Fibroblast of lung (primary cell): ENCODE results near the gene CRAMP1. TPM values are rescaled to one million over a fixed set of nuclear protein-coding genes. Genes with fewer than 3 reads are reported as not detected.

ENCODE experiments used
- DNase-seq, 2 donors: peaks; one replicate each; pipeline versions ENCODE4 v3.0.0 to v3.0.0-alpha.2; 2010; ENCODE audit warnings: low read depth in 2 of 2
- H2AFZ ChIP-seq: 2 replicates; pipeline ENCODE4 v1.5.1; 2012; ENCODE audit warnings: low read length, control low read depth, inconsistent platforms
- H3K27ac ChIP-seq: 2 replicates; pipeline ENCODE4 v1.5.1; 2011; ENCODE audit warnings: low read length, control low read depth; ENCODE audit not compliant: insufficient read depth
- H3K27me3 ChIP-seq: 2 replicates; pipeline ENCODE4 v1.5.1; 2011; ENCODE audit warnings: mild to moderate bottlenecking, low read length; ENCODE audit not compliant: control insufficient read depth, insufficient read depth
- H3K36me3 ChIP-seq: 2 replicates; pipeline ENCODE4 v1.5.1; 2011; ENCODE audit warnings: low read length; ENCODE audit not compliant: control insufficient read depth, insufficient read depth
- H3K4me1 ChIP-seq: 2 replicates; pipeline ENCODE4 v1.5.1; 2011; ENCODE audit warnings: low read length; ENCODE audit not compliant: control insufficient read depth, insufficient read depth; ENCODE audit errors: extremely low read depth
- H3K4me2 ChIP-seq: 2 replicates; pipeline ENCODE4 v1.5.1; 2011; ENCODE audit warnings: low read length, control low read depth; ENCODE audit not compliant: insufficient read depth; ENCODE audit errors: extremely low read depth
- H3K4me3 ChIP-seq, 4 experiments: fragments of 200-600 bp in 1 of 4; sonication (generic) in 1 of 4; replicated peaks in 1 of 4; 2 replicates each; pipeline ENCODE4 v1.5.1; 2011 to 2016; ENCODE audit warnings: low read length in 4 of 4, low read depth in 3 of 4, mild to moderate bottlenecking in 3 of 4, control low read depth in 2 of 4, inconsistent platforms in 1 of 4, mixed read lengths in 1 of 4; ENCODE audit not compliant: insufficient read depth in 1 of 4; ENCODE audit errors: control extremely low read depth in 1 of 4
- H3K79me2 ChIP-seq: 2 replicates; pipeline ENCODE4 v1.5.1; 2012; ENCODE audit warnings: mild to moderate bottlenecking, low read length, inconsistent platforms; ENCODE audit not compliant: control insufficient read depth, insufficient read depth
- H3K9ac ChIP-seq: 2 replicates; pipeline ENCODE4 v1.5.1; 2011; ENCODE audit warnings: mild to moderate bottlenecking, low read length, control low read depth; ENCODE audit not compliant: insufficient read depth
- H3K9me3 ChIP-seq: 2 replicates; pipeline ENCODE4 v1.5.1; 2012; ENCODE audit warnings: low read depth, low read length; ENCODE audit not compliant: control insufficient read depth, insufficient read depth
- H4K20me1 ChIP-seq: 2 replicates; pipeline ENCODE4 v1.5.1; 2011; ENCODE audit warnings: low read length; ENCODE audit not compliant: control insufficient read depth, insufficient read depth; ENCODE audit errors: extremely low read depth
- CTCF ChIP-seq, 2 donors: IDR thresholded peaks in 1 of 2; conservative IDR thresholded peaks in 1 of 2; 1 replicate in 1 of 2; 2 replicates in 1 of 2; pipeline ENCODE4 v1.5.1; 2011 to 2012; ENCODE audit warnings: low read length in 2 of 2, control low read depth in 1 of 2, inconsistent platforms in 1 of 2, low read depth in 1 of 2, mild to moderate bottlenecking in 1 of 2
- EZH2 ChIP-seq: IDR thresholded peaks from 2 replicates; pipeline ENCODE4 v1.5.1; 2012; ENCODE audit warnings: low read length, control low read depth, mild to moderate bottlenecking; ENCODE audit errors: missing control alignments
- polyA plus RNA-seq, 2 donors: library from polyadenylated mRNA; depleted of rRNA in 1 of 2; stranded (reverse) in 1 of 2; unstranded in 1 of 2; fragments of >200 nt; gene quantifications; 2 replicates each; pipeline ENCODE4 v1.2.1, GENCODE V29; 2011 to 2012; ENCODE audit warnings: missing spikeins in 1 of 2
- total RNA-seq: library from RNA; depleted of rRNA; stranded (reverse); fragments of >200 nt; gene quantifications from 2 replicates; pipeline ENCODE4 v1.2.1, GENCODE V29; 2014

The CRAMP1 gene
- total and polyA plus RNA-seq, 2 donors (not counting 1 experiment from before 2014, with no cell fraction given), result 6.2 to 7.8 TPM

GRCh38 chr16:1666316-1666715 is 54.2 kb downstream of the CRAMP1 start:
- peaks cover 52% of the 10 kb centered on the region for H3K36me3 ChIP-seq
- H4K20me1 ChIP-seq, result no peaks in the 10 kb centered on the region
- no peak for DNase-seq

GRCh38 chr16:1667271-1667670 is 55.1 kb downstream of the CRAMP1 start:
- no peak overlapping the region for H3K4me3 ChIP-seq
- no peaks in the 10 kb centered on the region for H3K27me3 ChIP-seq
- H3K9me3 ChIP-seq, result no peaks in the 10 kb centered on the region
- H3K9ac ChIP-seq, result no peak overlapping the region
- no peak for DNase-seq
- H2AFZ ChIP-seq, result no peak overlapping the region
- H3K4me2 ChIP-seq, result no peak overlapping the region
- no peak for TF ChIP-seq EZH2
- no peak for TF ChIP-seq CTCF (conservative IDR thresholded peaks at IDR 0.05 in 1 of 2, IDR thresholded peaks at IDR 0.05 in 1 of 2; ENCODE audit: low read depth in 1 of 2, low read length in 2 of 2)
- peaks cover 54% of the 10 kb centered on the region for H3K36me3 ChIP-seq
- no peaks in the 10 kb centered on the region for H4K20me1 ChIP-seq
- no peak overlapping the region for H3K27ac ChIP-seq
- H3K4me1 ChIP-seq, result no peaks in the 10 kb centered on the region
- no peaks in the 10 kb centered on the region for H3K79me2 ChIP-seq

More at GRCh38 chr16:1666316-1666715, 54.2 kb downstream of the CRAMP1 start:
- H3K9ac ChIP-seq, result no peak overlapping the region
- no peaks in the 10 kb centered on the region for H3K79me2 ChIP-seq
- H3K27me3 ChIP-seq, result no peaks in the 10 kb centered on the region
- no peak overlapping the region for H3K4me2 ChIP-seq
- no peak overlapping the region for H2AFZ ChIP-seq
- H3K9me3 ChIP-seq, result no peaks in the 10 kb centered on the region
- no peak for TF ChIP-seq EZH2
- no peak for TF ChIP-seq CTCF (conservative IDR thresholded peaks at IDR 0.05 in 1 of 2, IDR thresholded peaks at IDR 0.05 in 1 of 2; ENCODE audit: low read depth in 1 of 2, low read length in 2 of 2)
- no peak overlapping the region for H3K4me3 ChIP-seq
- H3K4me1 ChIP-seq, result no peaks in the 10 kb centered on the region
- no peak overlapping the region for H3K27ac ChIP-seq

- peaks cover 53% of the 10 kb centered on the region for H3K36me3 ChIP-seq
- no peak overlapping the region for H3K27ac ChIP-seq
These were observed 55.8 kb downstream of the CRAMP1 start for GRCh38 chr16:1667916-1668315.

More at GRCh38 chr16:1667916-1668315, 55.8 kb downstream of the CRAMP1 start:
- Histone ChIP-seq H3K4me1 (no peaks in the 10 kb centered on the region), H4K20me1 (no peaks in the 10 kb centered on the region), H3K9ac (no peak overlapping the region), H3K79me2 (no peaks in the 10 kb centered on the region), H3K4me2 (no peak overlapping the region), H3K27me3 (no peaks in the 10 kb centered on the region), H3K9me3 (no peaks in the 10 kb centered on the region), H3K4me3 (no peak overlapping the region), H2AFZ (no peak overlapping the region)
- DNase-seq, result no peak
- TF ChIP-seq EZH2, result no peak
- no peak for TF ChIP-seq CTCF (conservative IDR thresholded peaks at IDR 0.05 in 1 of 2, IDR thresholded peaks at IDR 0.05 in 1 of 2; ENCODE audit: low read depth in 1 of 2, low read length in 2 of 2)
